Transverse colon (tissue), 4 donors: ENCODE results near the gene ARHGEF1. TPM values are rescaled to one million over a fixed set of nuclear protein-coding genes. Genes with fewer than 3 reads are reported as not detected.
"Not testable (repeated sequence)": the region's sequence is repeated elsewhere in the genome, so short reads cannot be mapped to it uniquely, and the experiment has no call there.

Experiments
- DNase-seq: peaks from one replicate; pipeline ENCODE4 v3.0.0-alpha.2; 2019
- H3K27ac ChIP-seq, 4 donors: fragments of 200-600 bp; sonication (generic); 2 replicates each; pipeline ENCODE4 v1.5.1; 2016 to 2018; ENCODE audit warnings: inconsistent platforms in 4 of 4
- H3K27me3 ChIP-seq: fragments of 200-600 bp; sonication (generic); 2 replicates; pipeline ENCODE4 v1.5.1; 2017; ENCODE audit warnings: inconsistent platforms
- H3K36me3 ChIP-seq, 4 donors: fragments of 200-600 bp; sonication (generic); 2 replicates each; pipeline ENCODE4 v1.5.1; 2017 to 2019; ENCODE audit warnings: inconsistent platforms in 4 of 4
- H3K4me1 ChIP-seq, 4 donors: fragments of 200-600 bp; sonication (generic); 2 replicates each; pipeline ENCODE4 v1.5.1; 2017 to 2020; ENCODE audit warnings: inconsistent platforms in 4 of 4
- H3K4me3 ChIP-seq, 4 donors: fragments of 200-600 bp; sonication (generic); 1 replicate in 1 of 4; 2 replicates in 3 of 4; pipeline versions ENCODE4 v1.5.1 to v1.6.1; 2017 to 2019; ENCODE audit warnings: inconsistent platforms in 4 of 4
- H3K9me3 ChIP-seq, 2 donors: fragments of 200-600 bp; sonication (generic); 2 replicates each; pipeline ENCODE4 v1.5.1; 2017 to 2019; ENCODE audit warnings: inconsistent platforms in 2 of 2
- EP300 ChIP-seq: sonication (generic); formaldehyde crosslinking; IDR thresholded peaks from one replicate; pipeline ENCODE4 v1.6.1; 2017; ENCODE audit warnings: antibody characterized with exemption, low read depth
- POLR2A ChIP-seq: fragments of 450-650 bp; IDR thresholded peaks from one replicate; pipeline ENCODE4 v1.6.1; 2016; ENCODE audit warnings: antibody characterized with exemption, mild to moderate bottlenecking, moderate library complexity
- POLR2AphosphoS5 ChIP-seq, 3 donors: sonication (generic); formaldehyde crosslinking; IDR thresholded peaks; one replicate each; pipeline ENCODE4 v1.6.1; 2016; ENCODE audit warnings: antibody characterized with exemption in 3 of 3
- WGBS, 2 donors: methylation state at CpG; one replicate each; pipeline ENCODE4 v1.1.5; 2018; ENCODE audit warnings: low coverage in 1 of 2; 5-methylcytosine and 5-hydroxymethylcytosine counted together
- in situ Hi-C, 4 donors: fragments of 200-750 bp; cut with MboI; loops; one replicate each; pipeline versions ENCODE4 v1.15.0 to v1.15.1; 2017; ENCODE audit warnings: low sequenced_read_pairs in 3 of 4, low pct_ligation_motif_present in 1 of 4, low pct_unique_long_range_greater_than_20kb in 1 of 4
- intact Hi-C: fragments of 100-400 bp; cut with DNase I; formaldehyde crosslinking; loops from one replicate; pipeline ENCODE4 v1.15.1; 2023; ENCODE audit warnings: low total_unique reads
- total RNA-seq, 4 donors: library from RNA; depleted of rRNA; stranded (reverse); fragments of >200 nt; gene quantifications; one replicate each; pipeline ENCODE4 v1.1.0, GENCODE V29; 2016
- TF ChIP-seq, protein P1 (sequence below), 5 experiments: fragments of 200-600 bp in 3 of 5; fragments of 450-650 bp in 2 of 5; sonication (generic) in 3 of 5; IDR thresholded peaks; 1 replicate in 2 of 5; 2 replicates in 3 of 5; pipeline ENCODE4 v1.5.1; 2016 to 2017; ENCODE audit warnings: antibody characterized with exemption in 5 of 5, inconsistent platforms in 3 of 5, mild to moderate bottlenecking in 2 of 5, moderate library complexity in 1 of 5

ARHGEF1 gene
- total RNA-seq, 4 donors from 2014 or later, result 64.3 to 215 (median 113) TPM

GRCh38 chr19:41935760-41936415 is 52.9 kb downstream of the ARHGEF1 start:
- in situ Hi-C loops (no loop called here), intact Hi-C loops (no loop called here)
- WGBS, 2 donors, result 29% methylated on average over 21 of the region's 26 CpGs; no CpG with 5 or more reads in 1 of the 2 donors
- Histone ChIP-seq H3K9me3 (no peaks in the 10 kb centered on the region), H3K4me1 (peaks cover 1 to 26% (median 17%) of the 10 kb centered on the region in 4 donors), H3K4me3 (no peak overlapping the region), H3K36me3 (no peaks in the 10 kb centered on the region), H3K27ac (no peak overlapping the region), H3K27me3 (peaks cover 63% of the 10 kb centered on the region)
- DNase-seq, result no peak
- no peak for TF ChIP-seq POLR2A
- no peak for TF ChIP-seq EP300
- no peak for TF ChIP-seq POLR2AphosphoS5 (IDR thresholded peaks at IDR 0.05)
- TF ChIP-seq, protein P1, sequence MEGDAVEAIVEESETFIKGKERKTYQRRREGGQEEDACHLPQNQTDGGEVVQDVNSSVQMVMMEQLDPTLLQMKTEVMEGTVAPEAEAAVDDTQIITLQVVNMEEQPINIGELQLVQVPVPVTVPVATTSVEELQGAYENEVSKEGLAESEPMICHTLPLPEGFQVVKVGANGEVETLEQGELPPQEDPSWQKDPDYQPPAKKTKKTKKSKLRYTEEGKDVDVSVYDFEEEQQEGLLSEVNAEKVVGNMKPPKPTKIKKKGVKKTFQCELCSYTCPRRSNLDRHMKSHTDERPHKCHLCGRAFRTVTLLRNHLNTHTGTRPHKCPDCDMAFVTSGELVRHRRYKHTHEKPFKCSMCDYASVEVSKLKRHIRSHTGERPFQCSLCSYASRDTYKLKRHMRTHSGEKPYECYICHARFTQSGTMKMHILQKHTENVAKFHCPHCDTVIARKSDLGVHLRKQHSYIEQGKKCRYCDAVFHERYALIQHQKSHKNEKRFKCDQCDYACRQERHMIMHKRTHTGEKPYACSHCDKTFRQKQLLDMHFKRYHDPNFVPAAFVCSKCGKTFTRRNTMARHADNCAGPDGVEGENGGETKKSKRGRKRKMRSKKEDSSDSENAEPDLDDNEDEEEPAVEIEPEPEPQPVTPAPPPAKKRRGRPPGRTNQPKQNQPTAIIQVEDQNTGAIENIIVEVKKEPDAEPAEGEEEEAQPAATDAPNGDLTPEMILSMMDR (IDR thresholded peaks at IDR 0.05), result no peak

DNA sequence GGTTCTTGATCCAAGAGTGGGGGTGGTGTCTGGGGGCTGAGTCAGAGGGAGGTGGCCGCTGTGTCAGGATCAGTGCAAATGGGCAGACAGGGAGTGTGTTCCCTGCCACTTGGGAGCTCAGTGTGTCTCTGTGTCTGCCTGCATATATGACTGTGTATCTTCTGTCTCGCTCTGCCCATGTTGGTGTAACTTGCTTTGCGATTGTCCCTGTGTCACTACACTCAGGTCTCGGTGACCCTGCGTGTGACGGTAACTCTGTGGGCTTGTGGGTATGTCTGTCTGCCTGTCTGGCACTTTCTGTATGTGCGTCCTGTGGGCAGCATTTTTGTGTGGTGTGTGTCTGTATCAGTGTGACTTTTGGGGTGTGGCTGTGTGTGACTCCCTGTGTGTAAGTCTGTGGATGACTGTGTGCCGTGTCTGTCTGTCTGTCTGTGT is 53.4 kb downstream of the ARHGEF1 start:
- Histone ChIP-seq H3K27me3 (peaks cover 63% of the 10 kb centered on the region), H3K36me3 (no peaks in the 10 kb centered on the region), H3K4me3 (no peak overlapping the region), H3K9me3 (no peaks in the 10 kb centered on the region), H3K27ac (no peak overlapping the region), H3K4me1 (peaks cover 6 to 31% (median 21%) of the 10 kb centered on the region in 4 donors)
- intact Hi-C loops, result no loop called here
- TF ChIP-seq, protein P1 (IDR thresholded peaks at IDR 0.05), result no peak
- TF ChIP-seq EP300, result no peak
- TF ChIP-seq POLR2AphosphoS5 (IDR thresholded peaks at IDR 0.05), result no peak
- TF ChIP-seq POLR2A, result no peak
- in situ Hi-C loops, result no loop called here
- WGBS, 2 donors, result 76% methylated on average over 8 of the region's 8 CpGs; no CpG with 5 or more reads in 1 of the 2 donors
- DNase-seq, result no peak

DNA sequence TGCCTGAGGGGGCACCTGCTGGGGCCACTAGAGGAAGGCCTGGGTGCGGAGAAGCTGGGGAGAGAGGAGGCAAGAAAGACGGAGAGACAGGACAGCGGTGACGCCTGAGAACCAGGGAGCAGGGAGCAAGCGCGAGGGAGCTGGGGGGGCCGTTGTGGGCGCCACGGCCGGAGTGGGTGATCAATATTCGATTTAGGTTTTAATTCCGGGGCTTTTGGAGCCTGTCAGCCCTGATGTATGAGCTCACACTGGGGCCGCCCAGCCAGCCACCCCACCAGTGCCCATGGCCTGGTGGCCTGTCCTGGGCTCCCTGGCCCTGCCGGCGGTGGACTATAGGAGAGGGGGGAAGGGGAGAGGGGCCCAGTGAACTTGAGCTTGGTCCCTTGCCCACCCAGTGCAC is 54.0 kb downstream of the ARHGEF1 start:
- H3K27me3 ChIP-seq, result peaks cover 58% of the 10 kb centered on the region
- intact Hi-C loops, result no loop called here
- H3K27ac ChIP-seq, result no peak overlapping the region
- WGBS, 2 donors, result 69% methylated on average over 15 of the region's 15 CpGs; no CpG with 5 or more reads in 1 of the 2 donors
- DNase-seq, result no peak
- TF ChIP-seq POLR2AphosphoS5 (IDR thresholded peaks at IDR 0.05) (no peak), EP300 (no peak), POLR2A (no peak)
- TF ChIP-seq, protein P1 (IDR thresholded peaks at IDR 0.05), result no peak
- in situ Hi-C loops, result no loop called here
- no peak overlapping the region for H3K4me3 ChIP-seq
- peaks cover 6 to 31% (median 21%) of the 10 kb centered on the region in 4 donors for H3K4me1 ChIP-seq
- H3K36me3 ChIP-seq, result no peaks in the 10 kb centered on the region
- H3K9me3 ChIP-seq, result no peaks in the 10 kb centered on the region

GRCh38 chr19:41937525-41938468 is 54.8 kb downstream of the ARHGEF1 start:
- Histone ChIP-seq H3K4me1 (peaks cover 6 to 31% (median 21%) of the 10 kb centered on the region in 4 donors), H3K9me3 (no peaks in the 10 kb centered on the region), H3K4me3 (no peak overlapping the region), H3K27me3 (peaks cover 50% of the 10 kb centered on the region), H3K27ac (no peak overlapping the region), H3K36me3 (no peaks in the 10 kb centered on the region)
- intact Hi-C loops (no loop called here), in situ Hi-C loops (no loop called here)
- DNase-seq, result no peak
- TF ChIP-seq POLR2AphosphoS5 (IDR thresholded peaks at IDR 0.05) (no peak), POLR2A (no peak), EP300 (no peak)
- TF ChIP-seq, protein P1 (IDR thresholded peaks at IDR 0.05), result no peak
- 56 to 59% methylated on average over 10 to 22 of the region's 22 CpGs for WGBS, 2 donors

GRCh38 chr19:41939209-41939608 is 56.2 kb downstream of the ARHGEF1 start:
- intact Hi-C loops, result not testable (repeated sequence)

More at GRCh38 chr19:41939209-41939608, 56.2 kb downstream of the ARHGEF1 start:
- H3K9me3 ChIP-seq, in situ Hi-C loops, DNase-seq, H3K36me3 ChIP-seq, H3K27ac ChIP-seq, H3K4me3 ChIP-seq: not testable (repeated sequence)
- Histone ChIP-seq H3K27me3 (peaks cover 38% of the 10 kb centered on the region), H3K4me1 (peaks cover 6 to 31% (median 21%) of the 10 kb centered on the region in 4 donors)
